ENCODE measurements around the gene DPP4. TPM values are rescaled to one million over a fixed set of nuclear protein-coding genes. Genes with fewer than 3 reads are reported as not detected.
"Not testable (repeated sequence)": the region's sequence is repeated elsewhere in the genome, so short reads cannot be mapped to it uniquely, and the experiment has no call there.

Gene DPP4
- total RNA-seq, 2 donors from 2014 or later: 0.99 to 7.5 TPM

- no peak for TF ChIP-seq POLR2A (IDR thresholded peaks at IDR 0.05)
- TF ChIP-seq CTCF (IDR thresholded peaks at IDR 0.05): no peak
- Histone ChIP-seq H3K4me1 (no peaks in the 10 kb centered on the region), H3K36me3 (replicated peaks in 1 of 2; ENCODE audit: insufficient read depth in 1 of 2, low read depth in 2 of 2) (no peaks in the 10 kb centered on the region), H3K27me3 (no peaks in the 10 kb centered on the region), H3K9me3 (no peaks in the 10 kb centered on the region), H3K27ac (no peak overlapping the region), H3K4me3 (no peak overlapping the region)
- DNase-seq (no peak), ATAC-seq (no peak)
- intact Hi-C loops (cut with DNase I): no loop called here
- WGBS, 2 donors: 59 to 82% methylated on average over 2 of the region's 2 CpGs
Observed at GRCh38 chr2:161979490-161979889, 94.5 kb downstream of the DPP4 start.

GRCh38 chr2:161977926-161978325 lies 96.1 kb downstream of the DPP4 start:
- ATAC-seq; H3K4me1 ChIP-seq; H3K27me3 ChIP-seq; intact Hi-C loops (cut with DNase I); H3K9me3 ChIP-seq; H3K4me3 ChIP-seq; H3K36me3 ChIP-seq (replicated peaks in 1 of 2; ENCODE audit: insufficient read depth in 1 of 2, low read depth in 2 of 2); DNase-seq; H3K27ac ChIP-seq: not testable (repeated sequence)
- WGBS, 2 donors: 75 to 83% methylated on average over 6 of the region's 6 CpGs

DNA sequence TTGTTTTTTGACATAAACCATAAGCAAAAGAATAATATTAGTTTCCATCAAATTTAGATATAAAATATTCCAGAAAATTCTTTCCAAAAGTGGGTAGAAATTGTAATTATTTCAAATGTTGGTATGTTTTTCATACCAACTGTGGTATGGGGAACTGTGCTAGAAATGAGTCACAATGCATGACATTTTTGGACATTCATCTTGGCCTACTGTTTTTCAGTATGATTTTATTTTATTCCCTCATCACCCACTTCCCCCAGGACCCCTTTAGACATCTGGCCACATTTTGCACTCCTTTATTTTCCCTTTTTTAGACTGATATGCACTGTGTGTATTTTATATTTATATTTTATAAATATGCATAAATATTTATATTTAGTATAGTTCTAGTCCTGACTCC lies 97.1 kb downstream of the DPP4 start:
- no peaks in the 10 kb centered on the region for H3K9me3 ChIP-seq
- H3K4me1 ChIP-seq: no peaks in the 10 kb centered on the region
- intact Hi-C loops (cut with DNase I): no loop called here
- no peak overlapping the region for H3K27ac ChIP-seq
- DNase-seq (no peak), ATAC-seq (no peak)
- H3K27me3 ChIP-seq: no peaks in the 10 kb centered on the region
- H3K4me3 ChIP-seq: no peak overlapping the region
- H3K36me3 ChIP-seq (replicated peaks in 1 of 2; ENCODE audit: insufficient read depth in 1 of 2, low read depth in 2 of 2): no peaks in the 10 kb centered on the region
- TF ChIP-seq CTCF (IDR thresholded peaks at IDR 0.05): no peak
- no peak for TF ChIP-seq POLR2A (IDR thresholded peaks at IDR 0.05)

DNA sequence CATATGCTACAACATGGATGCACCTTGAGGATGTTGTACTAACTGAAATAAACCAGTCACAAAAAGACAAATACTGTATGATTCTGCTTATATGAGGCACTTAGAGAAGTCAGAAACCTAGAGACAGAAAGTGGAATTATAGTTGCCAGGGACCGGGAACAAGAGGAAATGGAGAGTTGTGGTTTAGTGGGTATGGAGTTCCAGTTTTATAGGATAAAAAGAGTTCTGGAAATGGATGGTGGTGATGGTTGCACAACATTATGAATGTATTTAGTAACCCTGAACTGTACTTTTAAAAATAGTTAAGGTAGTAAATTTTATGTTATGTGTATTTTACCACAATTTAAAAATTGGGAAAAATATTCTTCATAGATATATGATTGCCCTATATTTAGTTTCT lies 97.7 kb downstream of the DPP4 start:
- Histone ChIP-seq H3K27ac (no peak overlapping the region), H3K36me3 (replicated peaks in 1 of 2; ENCODE audit: insufficient read depth in 1 of 2, low read depth in 2 of 2) (no peaks in the 10 kb centered on the region), H3K4me1 (no peaks in the 10 kb centered on the region), H3K27me3 (no peaks in the 10 kb centered on the region), H3K4me3 (no peak overlapping the region), H3K9me3 (no peaks in the 10 kb centered on the region)
- DNase-seq: no peak
- no peak for ATAC-seq
- TF ChIP-seq CTCF (IDR thresholded peaks at IDR 0.05) (no peak), POLR2A (IDR thresholded peaks at IDR 0.05) (no peak)
- intact Hi-C loops (cut with DNase I): no loop called here
- WGBS, 2 donors: 71 to 91% methylated on average over 1 of the region's 1 CpG

DNA sequence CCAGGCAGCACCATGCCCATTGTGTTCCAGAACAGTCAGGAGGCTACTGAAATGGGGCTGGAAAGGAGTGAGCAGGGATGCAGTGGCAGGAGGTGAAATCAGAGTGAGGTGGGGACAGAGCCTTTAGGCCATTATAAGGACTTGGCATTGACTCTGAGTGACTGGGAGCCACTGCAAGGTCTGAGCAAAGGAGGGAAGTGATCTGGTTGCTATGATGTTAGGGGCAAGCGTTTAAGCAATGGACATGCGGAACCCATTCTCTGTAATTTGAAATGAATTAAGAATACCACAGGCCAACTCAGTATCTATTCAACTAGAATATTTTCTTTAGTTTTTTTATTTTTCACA lies 98.2 kb downstream of the DPP4 start:
- Histone ChIP-seq H3K27ac (no peak overlapping the region), H3K4me1 (no peaks in the 10 kb centered on the region), H3K9me3 (no peaks in the 10 kb centered on the region), H3K36me3 (replicated peaks in 1 of 2; ENCODE audit: insufficient read depth in 1 of 2, low read depth in 2 of 2) (no peaks in the 10 kb centered on the region), H3K27me3 (no peaks in the 10 kb centered on the region), H3K4me3 (no peak overlapping the region)
- DNase-seq (no peak), ATAC-seq (no peak)
- no peak for TF ChIP-seq CTCF (IDR thresholded peaks at IDR 0.05)
- TF ChIP-seq POLR2A (IDR thresholded peaks at IDR 0.05): no peak
- 85 to 89% methylated on average over 2 of the region's 2 CpGs for WGBS, 2 donors
- intact Hi-C loops (cut with DNase I): no loop called here
